GM20000 (cell line): ENCODE data around the gene CLCN6.

Experiments used
- DNase-seq: peaks from one replicate; pipeline ENCODE4 v3.0.0; 2012; ENCODE audit warnings: low spot score
- CTCF ChIP-seq: IDR thresholded peaks from 2 replicates; pipeline ENCODE4 v1.5.1; 2012; ENCODE audit warnings: mild to moderate bottlenecking, control low read depth; ENCODE audit errors: extremely low read depth, missing control alignments

CLCN6 gene

GRCh38 chr1:11836955-11837766 is 31.2 kb downstream of the CLCN6 start:
- no peak for TF ChIP-seq CTCF
- DNase-seq = no peak

GRCh38 chr1:11837767-11838348 is 31.9 kb downstream of the CLCN6 start:
- TF ChIP-seq CTCF = no peak
- no peak for DNase-seq

GRCh38 chr1:11838349-11839272 is 32.6 kb downstream of the CLCN6 start:
- TF ChIP-seq CTCF = peak; percentile 93
- peak; percentile 89 for DNase-seq

- TF ChIP-seq CTCF = no peak
- no peak for DNase-seq
Observed at GRCh38 chr1:11839727-11840705, 34.0 kb downstream of the CLCN6 start.

GRCh38 chr1:11841245-11842153 is 35.5 kb downstream of the CLCN6 start:
- TF ChIP-seq CTCF = no peak
- DNase-seq = no peak
